ENCODE measurements around the gene AGER.

DNA sequence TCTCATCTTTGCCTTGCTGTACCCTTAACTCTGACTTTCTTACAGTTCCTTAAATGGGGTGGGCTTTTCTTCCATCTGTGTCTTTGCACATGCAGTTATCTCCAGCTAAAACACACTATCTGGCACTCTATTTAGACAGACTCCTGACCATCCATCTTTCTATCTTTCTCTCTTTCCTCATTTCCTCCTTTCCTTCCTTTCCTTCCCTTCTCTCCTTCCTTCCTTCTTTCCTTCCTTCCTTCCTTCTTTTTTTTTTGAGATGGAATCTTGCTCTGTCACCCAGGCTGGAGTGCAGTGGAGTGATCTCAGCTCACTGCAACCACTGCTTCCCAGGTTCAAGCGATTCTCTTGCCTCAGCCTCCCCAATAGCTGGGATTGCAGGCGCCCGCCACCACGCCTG lies 31.6 kb upstream of the AGER start:
- TF ChIP-seq, protein P1, sequence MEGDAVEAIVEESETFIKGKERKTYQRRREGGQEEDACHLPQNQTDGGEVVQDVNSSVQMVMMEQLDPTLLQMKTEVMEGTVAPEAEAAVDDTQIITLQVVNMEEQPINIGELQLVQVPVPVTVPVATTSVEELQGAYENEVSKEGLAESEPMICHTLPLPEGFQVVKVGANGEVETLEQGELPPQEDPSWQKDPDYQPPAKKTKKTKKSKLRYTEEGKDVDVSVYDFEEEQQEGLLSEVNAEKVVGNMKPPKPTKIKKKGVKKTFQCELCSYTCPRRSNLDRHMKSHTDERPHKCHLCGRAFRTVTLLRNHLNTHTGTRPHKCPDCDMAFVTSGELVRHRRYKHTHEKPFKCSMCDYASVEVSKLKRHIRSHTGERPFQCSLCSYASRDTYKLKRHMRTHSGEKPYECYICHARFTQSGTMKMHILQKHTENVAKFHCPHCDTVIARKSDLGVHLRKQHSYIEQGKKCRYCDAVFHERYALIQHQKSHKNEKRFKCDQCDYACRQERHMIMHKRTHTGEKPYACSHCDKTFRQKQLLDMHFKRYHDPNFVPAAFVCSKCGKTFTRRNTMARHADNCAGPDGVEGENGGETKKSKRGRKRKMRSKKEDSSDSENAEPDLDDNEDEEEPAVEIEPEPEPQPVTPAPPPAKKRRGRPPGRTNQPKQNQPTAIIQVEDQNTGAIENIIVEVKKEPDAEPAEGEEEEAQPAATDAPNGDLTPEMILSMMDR (IDR thresholded peaks at IDR 0.05) = no peak
- TF ChIP-seq POLR2AphosphoS5 (IDR thresholded peaks at IDR 0.05) (no peak), POLR2A (IDR thresholded peaks at IDR 0.05) (no peak), EP300 (IDR thresholded peaks at IDR 0.05; ENCODE audit: low read depth) (no peak)
